Vagina (tissue), 2 donors: ENCODE data around the gene SPATS2. TPM values are rescaled to one million over a fixed set of nuclear protein-coding genes. Genes with fewer than 3 reads are reported as not detected.

Experiments
- DNase-seq, 2 donors: peaks; one replicate each; pipeline ENCODE4 v3.0.0-alpha.2; 2017; ENCODE audit errors: extremely low spot score in 2 of 2
- H3K27ac ChIP-seq: fragments of 200-600 bp; sonication (generic); one replicate; pipeline ENCODE4 v1.5.1; 2019
- H3K27me3 ChIP-seq: fragments of 200-600 bp; sonication (generic); one replicate; pipeline ENCODE4 v1.5.1; 2019
- H3K36me3 ChIP-seq, 2 donors: fragments of 200-600 bp; sonication (generic); one replicate each; pipeline ENCODE4 v1.5.1; 2017 to 2019
- H3K4me1 ChIP-seq: fragments of 200-600 bp; sonication (generic); one replicate; pipeline ENCODE4 v1.5.1; 2019
- H3K4me3 ChIP-seq, 2 donors: fragments of 200-600 bp; sonication (generic); 1 replicate in 1 of 2; 2 replicates in 1 of 2; pipeline ENCODE4 v1.5.1; 2016 to 2019
- H3K9me3 ChIP-seq: fragments of 200-600 bp; sonication (generic); one replicate; pipeline ENCODE4 v1.5.1; 2019
- POLR2A ChIP-seq, 2 donors: fragments of 450-650 bp; IDR thresholded peaks; one replicate each; pipeline ENCODE4 v1.6.1; 2017; ENCODE audit warnings: antibody characterized with exemption in 2 of 2, mild to moderate bottlenecking in 2 of 2, moderate library complexity in 2 of 2
- POLR2AphosphoS5 ChIP-seq, 2 donors: sonication (generic); formaldehyde crosslinking; IDR thresholded peaks; one replicate each; pipeline ENCODE4 v1.9.0; 2017; ENCODE audit warnings: antibody characterized with exemption in 2 of 2, mild to moderate bottlenecking in 2 of 2, low read depth in 1 of 2; ENCODE audit not compliant: insufficient read depth in 1 of 2
- intact Hi-C: fragments of 100-400 bp; cut with DNase I; formaldehyde crosslinking; loops from one replicate; pipeline ENCODE4 v1.15.1; 2023
- total RNA-seq: library from RNA; depleted of rRNA; stranded (reverse); fragments of >200 nt; gene quantifications from one replicate; pipeline ENCODE4 v1.2.3, GENCODE V29; 2016
- TF ChIP-seq, protein P1 (sequence below), 3 experiments: fragments of 450-650 bp in 2 of 3; fragments of 200-600 bp in 1 of 3; sonication (generic) in 1 of 3; IDR thresholded peaks; one replicate each; pipeline ENCODE4 v1.5.1; 2017 to 2019; ENCODE audit warnings: antibody characterized with exemption in 3 of 3, mild to moderate bottlenecking in 2 of 3, moderate library complexity in 2 of 3

The SPATS2 gene
- total RNA-seq, 1 donor from 2014 or later = 28.0 TPM

DNA sequence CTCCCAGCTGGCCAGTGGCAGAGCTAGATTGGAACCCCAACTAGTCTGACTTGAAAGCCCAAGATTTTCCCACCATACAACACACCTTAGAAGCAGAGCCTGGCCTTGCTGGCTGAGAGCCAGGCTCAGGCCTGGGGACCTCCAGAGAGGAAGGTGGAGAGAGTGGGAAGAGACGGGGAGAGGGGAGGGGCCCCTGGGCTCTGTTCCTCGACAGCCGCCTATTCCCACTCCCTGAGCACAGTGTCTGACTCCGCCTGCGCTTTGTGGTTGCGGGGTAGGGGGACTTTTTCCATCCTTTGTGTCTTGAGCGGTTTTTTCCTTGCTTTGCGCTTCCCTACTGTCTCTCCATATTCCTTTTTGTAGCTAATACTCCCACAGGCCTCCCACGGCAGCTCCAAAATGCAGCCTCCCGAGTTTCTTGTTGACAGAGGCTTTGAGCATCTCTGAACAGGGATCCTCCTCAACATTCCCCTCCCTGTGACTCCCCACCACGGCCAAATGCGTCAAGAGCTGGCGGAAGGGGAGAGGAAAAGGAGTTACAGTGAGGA lies 167.5 kb downstream of the SPATS2 start:
- Histone ChIP-seq H3K27ac (no peak overlapping the region), H3K4me1 (peaks cover 15% of the 10 kb centered on the region), H3K36me3 (no peaks in the 10 kb centered on the region), H3K4me3 (no peak overlapping the region), H3K9me3 (no peaks in the 10 kb centered on the region), H3K27me3 (peaks cover 4% of the 10 kb centered on the region)
- DNase-seq = peak in 1 of 2 donors; percentile 42
- TF ChIP-seq POLR2A (IDR thresholded peaks at IDR 0.05) (no peak), POLR2AphosphoS5 (IDR thresholded peaks at IDR 0.05; ENCODE audit: insufficient read depth in 1 of 2, low read depth in 1 of 2) (no peak)
- TF ChIP-seq, protein P1, sequence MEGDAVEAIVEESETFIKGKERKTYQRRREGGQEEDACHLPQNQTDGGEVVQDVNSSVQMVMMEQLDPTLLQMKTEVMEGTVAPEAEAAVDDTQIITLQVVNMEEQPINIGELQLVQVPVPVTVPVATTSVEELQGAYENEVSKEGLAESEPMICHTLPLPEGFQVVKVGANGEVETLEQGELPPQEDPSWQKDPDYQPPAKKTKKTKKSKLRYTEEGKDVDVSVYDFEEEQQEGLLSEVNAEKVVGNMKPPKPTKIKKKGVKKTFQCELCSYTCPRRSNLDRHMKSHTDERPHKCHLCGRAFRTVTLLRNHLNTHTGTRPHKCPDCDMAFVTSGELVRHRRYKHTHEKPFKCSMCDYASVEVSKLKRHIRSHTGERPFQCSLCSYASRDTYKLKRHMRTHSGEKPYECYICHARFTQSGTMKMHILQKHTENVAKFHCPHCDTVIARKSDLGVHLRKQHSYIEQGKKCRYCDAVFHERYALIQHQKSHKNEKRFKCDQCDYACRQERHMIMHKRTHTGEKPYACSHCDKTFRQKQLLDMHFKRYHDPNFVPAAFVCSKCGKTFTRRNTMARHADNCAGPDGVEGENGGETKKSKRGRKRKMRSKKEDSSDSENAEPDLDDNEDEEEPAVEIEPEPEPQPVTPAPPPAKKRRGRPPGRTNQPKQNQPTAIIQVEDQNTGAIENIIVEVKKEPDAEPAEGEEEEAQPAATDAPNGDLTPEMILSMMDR (IDR thresholded peaks at IDR 0.05) = no peak
- intact Hi-C loops = no loop called here

DNA sequence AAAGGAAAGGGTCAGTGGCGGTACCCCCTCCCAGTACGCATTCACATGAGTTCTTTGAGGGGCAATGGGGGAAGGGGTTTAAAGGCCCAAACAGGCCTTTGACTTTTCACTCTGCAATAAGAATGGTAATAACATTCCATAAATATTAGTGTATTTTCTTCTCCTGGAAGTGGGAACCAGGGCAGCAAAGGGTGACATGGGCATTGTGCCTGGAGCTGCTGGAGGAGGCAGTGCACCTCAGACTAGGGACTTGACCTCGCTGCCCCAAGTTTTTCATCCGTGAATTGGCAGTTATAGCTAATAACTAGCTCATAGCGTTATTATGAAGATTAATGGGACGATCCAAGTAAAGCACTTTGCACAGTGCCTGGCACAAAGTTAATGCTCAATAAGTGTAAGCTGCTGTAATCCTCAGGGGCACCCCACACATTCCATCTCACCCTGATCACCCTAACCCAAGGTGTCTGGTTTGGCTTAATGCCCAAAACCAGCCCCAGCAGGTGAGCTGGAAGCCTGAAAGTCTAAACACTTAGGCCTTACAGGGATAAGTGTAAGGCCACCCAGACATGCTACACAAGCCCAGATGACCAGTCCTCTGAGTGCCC lies 168.8 kb downstream of the SPATS2 start:
- intact Hi-C loops = no loop called here
- no peaks in the 10 kb centered on the region for H3K9me3 ChIP-seq
- no peak overlapping the region for H3K4me3 ChIP-seq
- peaks cover 4% of the 10 kb centered on the region for H3K27me3 ChIP-seq
- no peaks in the 10 kb centered on the region for H3K36me3 ChIP-seq
- H3K4me1 ChIP-seq = peaks cover 15% of the 10 kb centered on the region
- DNase-seq = peak in 1 of 2 donors; percentile 56
- TF ChIP-seq, protein P1 (IDR thresholded peaks at IDR 0.05) = no peak
- TF ChIP-seq POLR2A (IDR thresholded peaks at IDR 0.05) (no peak), POLR2AphosphoS5 (IDR thresholded peaks at IDR 0.05; ENCODE audit: insufficient read depth in 1 of 2, low read depth in 1 of 2) (no peak)
- no peak overlapping the region for H3K27ac ChIP-seq

DNA sequence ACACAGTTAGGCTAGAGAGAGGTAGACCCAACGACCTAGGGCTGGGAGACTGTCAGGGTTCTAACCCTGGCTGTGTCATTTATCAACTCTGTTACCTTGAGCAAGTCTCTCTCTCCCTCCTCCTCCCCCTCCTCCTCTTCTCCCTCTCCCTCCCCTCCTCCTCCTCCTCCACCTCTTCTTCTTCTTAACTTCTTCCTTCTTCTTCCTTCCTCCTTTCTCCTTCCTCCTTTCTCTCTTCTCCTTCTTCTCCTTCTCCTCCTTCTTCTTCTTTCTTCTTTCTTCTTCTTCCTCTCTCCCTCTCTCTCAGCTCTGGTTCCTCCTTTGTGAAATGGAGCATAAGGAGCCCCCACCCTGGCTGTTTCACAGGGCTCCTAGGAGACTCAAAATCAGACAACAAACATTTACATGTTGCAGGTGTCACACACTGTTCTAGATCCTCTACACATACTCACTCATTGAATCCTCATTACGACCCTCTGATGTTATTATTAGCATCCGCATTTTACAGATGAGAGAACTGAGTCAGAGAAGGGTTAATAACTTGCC lies 169.3 kb downstream of the SPATS2 start:
- no peaks in the 10 kb centered on the region for H3K9me3 ChIP-seq
- DNase-seq = no peak
- H3K36me3 ChIP-seq = no peaks in the 10 kb centered on the region
- peaks cover 15% of the 10 kb centered on the region for H3K4me1 ChIP-seq
- TF ChIP-seq, protein P1 (IDR thresholded peaks at IDR 0.05) = no peak
- no peak for TF ChIP-seq POLR2AphosphoS5 (IDR thresholded peaks at IDR 0.05; ENCODE audit: insufficient read depth in 1 of 2, low read depth in 1 of 2)
- TF ChIP-seq POLR2A (IDR thresholded peaks at IDR 0.05) = no peak
- no peak overlapping the region for H3K4me3 ChIP-seq
- intact Hi-C loops = no loop called here
- H3K27ac ChIP-seq = no peak overlapping the region
- H3K27me3 ChIP-seq = peaks cover 4% of the 10 kb centered on the region

DNA sequence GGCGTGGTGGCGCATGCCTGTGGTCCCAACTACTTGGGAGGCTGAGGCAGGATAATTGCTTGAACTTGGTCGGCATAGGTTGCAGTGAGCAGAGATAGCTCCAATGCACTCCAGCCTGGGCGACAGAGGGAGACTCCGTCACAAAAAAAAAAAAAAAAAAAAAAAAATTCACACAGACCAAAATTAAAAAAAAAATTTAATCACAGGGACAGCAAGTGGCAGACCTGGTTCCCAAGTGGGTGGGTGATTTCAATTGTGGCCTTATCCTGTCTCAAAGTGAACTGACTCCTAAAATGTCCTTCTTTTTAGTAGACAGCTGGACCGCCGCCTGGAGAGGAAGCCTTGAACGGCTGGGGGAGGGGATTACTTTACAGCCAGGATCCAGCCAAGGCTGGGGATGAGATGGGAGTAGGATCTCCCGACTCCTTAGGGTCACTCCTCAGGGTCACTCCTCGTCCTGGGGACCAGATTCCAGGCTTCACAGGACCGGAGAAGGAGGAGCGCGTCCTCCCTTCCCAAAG lies 170.0 kb downstream of the SPATS2 start:
- Histone ChIP-seq H3K9me3 (no peaks in the 10 kb centered on the region), H3K27ac (no peak overlapping the region), H3K27me3 (peaks cover 4% of the 10 kb centered on the region), H3K4me1 (peaks cover 15% of the 10 kb centered on the region), H3K36me3 (no peaks in the 10 kb centered on the region), H3K4me3 (peak overlapping the region; percentile 48 to 57)
- TF ChIP-seq, protein P1 (IDR thresholded peaks at IDR 0.05) = no peak
- TF ChIP-seq POLR2AphosphoS5 (IDR thresholded peaks at IDR 0.05; ENCODE audit: insufficient read depth in 1 of 2, low read depth in 1 of 2) (no peak), POLR2A (IDR thresholded peaks at IDR 0.05) (no peak)
- no peak for DNase-seq
- intact Hi-C loops = no loop called here
